ENCODE data around the gene MAST1. TPM values are rescaled to one million over a fixed set of nuclear protein-coding genes. Genes with fewer than 3 reads are reported as not detected.
"Not testable (repeated sequence)": the region's sequence is repeated elsewhere in the genome, so short reads cannot be mapped to it uniquely, and the experiment has no call there.

Gene MAST1
- total RNA-seq, 1 donor from 2014 or later: 0.15 TPM

- H3K4me3 ChIP-seq: peak overlapping the region; percentile 95
- H3K9me3 ChIP-seq: no peaks in the 10 kb centered on the region
- H3K27me3 ChIP-seq (ENCODE audit: low read depth): no peaks in the 10 kb centered on the region
- peaks cover 32% of the 10 kb centered on the region for H3K4me1 ChIP-seq
- ATAC-seq (peak; percentile 54 to 61), DNase-seq (peak; percentile 94)
- no peak for TF ChIP-seq CTCF (IDR thresholded peaks at IDR 0.05)
- H3K36me3 ChIP-seq: peaks cover 5% of the 10 kb centered on the region
- peak overlapping the region; percentile 99 for H3K27ac ChIP-seq
- intact Hi-C loops (cut with DNase I): no loop called here
Measured at GRCh38 chr19:12793290-12794195, 44.8 kb upstream of the MAST1 start.

DNA sequence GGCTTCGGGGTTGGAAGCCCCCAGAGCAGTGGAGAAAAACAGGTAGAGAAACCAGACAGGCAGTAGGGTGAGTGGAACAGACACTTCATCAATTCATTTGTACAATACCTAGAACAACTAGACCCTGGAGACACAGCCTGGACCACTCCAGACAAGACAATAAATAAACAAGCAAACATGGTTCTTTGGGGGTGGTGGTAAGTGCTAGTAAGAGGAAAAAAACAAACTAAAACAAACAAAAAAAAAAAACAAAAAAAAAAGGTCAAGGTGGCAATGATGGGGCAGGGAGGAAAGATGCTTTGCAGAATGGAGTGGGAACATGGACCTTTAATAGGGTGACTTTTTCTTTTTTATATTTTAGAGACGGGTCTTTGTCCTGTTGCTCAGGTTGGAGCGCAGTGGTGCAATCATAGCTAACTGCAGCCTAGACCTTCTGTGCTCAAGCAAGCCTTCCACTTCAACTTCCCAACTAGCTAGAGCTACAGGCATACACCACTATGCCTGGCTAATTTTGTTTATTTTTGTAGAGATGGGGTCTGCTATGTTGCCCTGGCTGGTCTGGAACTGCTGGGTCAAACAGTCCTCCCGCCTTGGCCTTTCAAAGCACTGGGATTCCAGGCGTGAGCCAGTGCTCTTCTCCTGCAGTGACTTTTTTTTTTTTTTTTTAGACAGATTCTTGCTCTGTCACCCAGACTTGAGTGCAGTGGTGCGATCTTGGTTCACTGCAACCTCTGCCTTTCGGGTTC, 43.9 kb upstream of the MAST1 start:
- intact Hi-C loops (cut with DNase I): no loop called here
- no peak for DNase-seq

DNA sequence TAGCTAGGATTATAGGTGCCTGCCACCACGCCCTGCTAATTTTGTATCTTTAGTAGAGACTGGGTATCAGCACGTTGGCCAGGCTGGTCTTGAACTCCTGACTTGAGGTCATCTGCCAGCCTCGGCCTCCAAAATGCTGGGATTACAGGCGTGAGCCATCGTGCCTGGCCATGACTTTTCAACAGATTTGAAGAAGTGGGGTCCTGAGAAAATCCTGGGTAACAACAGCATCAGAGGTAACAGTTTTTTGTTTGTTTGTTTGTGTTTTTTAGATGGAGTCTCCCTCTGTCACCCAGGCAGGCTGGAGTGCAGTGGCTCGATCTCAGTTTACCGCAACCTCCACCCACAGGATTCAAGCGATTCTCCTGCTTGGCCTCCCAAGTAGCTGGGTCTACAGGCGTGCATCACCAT, 43.3 kb upstream of the MAST1 start:
- DNase-seq (no peak), ATAC-seq (no peak)
- no peak overlapping the region for H3K4me3 ChIP-seq
- peak overlapping the region; percentile 99 for H3K27ac ChIP-seq
- peaks cover 25% of the 10 kb centered on the region for H3K4me1 ChIP-seq
- peaks cover 19% of the 10 kb centered on the region for H3K36me3 ChIP-seq
- H3K9me3 ChIP-seq: no peaks in the 10 kb centered on the region
- intact Hi-C loops (cut with DNase I): no loop called here
- H3K27me3 ChIP-seq (ENCODE audit: low read depth): no peaks in the 10 kb centered on the region
- TF ChIP-seq CTCF (IDR thresholded peaks at IDR 0.05): no peak

More for the DNA sequence above, 43.9 kb upstream of the MAST1 start:
- Histone ChIP-seq H3K9me3 (no peaks in the 10 kb centered on the region), H3K27me3 (ENCODE audit: low read depth) (no peaks in the 10 kb centered on the region), H3K4me1 (peaks cover 24% of the 10 kb centered on the region), H3K4me3 (peak overlapping the region; percentile 95), H3K27ac (peak overlapping the region; percentile 99), H3K36me3 (peaks cover 13% of the 10 kb centered on the region)
- no peak for TF ChIP-seq CTCF (IDR thresholded peaks at IDR 0.05)
- no peak for ATAC-seq

- H3K4me3 ChIP-seq: peak overlapping the region; percentile 30
- intact Hi-C loops (cut with DNase I): no loop called here
- peaks cover 37% of the 10 kb centered on the region for H3K4me1 ChIP-seq
- peak overlapping the region; percentile 65 for H3K27ac ChIP-seq
- peak; percentile 10 to 27 for ATAC-seq
- no peaks in the 10 kb centered on the region for H3K9me3 ChIP-seq
- peak; percentile 93 for TF ChIP-seq CTCF (IDR thresholded peaks at IDR 0.05)
- DNase-seq: peak; percentile 81
- peaks cover 24% of the 10 kb centered on the region for H3K36me3 ChIP-seq
- H3K27me3 ChIP-seq (ENCODE audit: low read depth): no peaks in the 10 kb centered on the region
Measured at GRCh38 chr19:12796146-12797071, 41.9 kb upstream of the MAST1 start.

DNA sequence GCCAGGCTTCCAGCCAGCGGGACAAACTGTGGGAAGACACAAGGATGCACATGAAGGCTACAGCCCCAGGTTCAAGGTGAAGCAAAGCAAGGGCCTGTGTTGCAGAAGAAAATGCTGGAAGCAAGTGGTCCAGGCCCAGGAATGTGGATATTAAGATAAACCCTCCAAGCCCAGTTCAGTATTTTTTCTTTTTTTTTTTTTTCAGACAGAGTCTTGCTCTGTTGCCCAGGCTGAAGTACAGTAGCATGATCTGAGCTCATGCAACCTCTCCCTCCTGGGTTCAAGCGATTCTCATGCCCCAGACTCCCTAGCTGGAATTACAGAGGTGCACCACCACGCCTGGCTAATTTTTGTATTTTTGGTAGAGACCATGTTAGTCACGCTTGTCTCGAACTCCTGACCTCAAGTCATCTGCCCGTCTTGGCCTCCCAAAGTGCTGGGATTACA, 41.2 kb upstream of the MAST1 start:
- intact Hi-C loops (cut with DNase I): no loop called here
- no peak for TF ChIP-seq CTCF (IDR thresholded peaks at IDR 0.05)
- no peak overlapping the region for H3K4me3 ChIP-seq
- H3K27me3 ChIP-seq (ENCODE audit: low read depth): no peaks in the 10 kb centered on the region
- H3K9me3 ChIP-seq: no peaks in the 10 kb centered on the region
- DNase-seq (no peak), ATAC-seq (no peak)
- peaks cover 24% of the 10 kb centered on the region for H3K36me3 ChIP-seq
- H3K27ac ChIP-seq: no peak overlapping the region
- H3K4me1 ChIP-seq: peaks cover 40% of the 10 kb centered on the region

DNA sequence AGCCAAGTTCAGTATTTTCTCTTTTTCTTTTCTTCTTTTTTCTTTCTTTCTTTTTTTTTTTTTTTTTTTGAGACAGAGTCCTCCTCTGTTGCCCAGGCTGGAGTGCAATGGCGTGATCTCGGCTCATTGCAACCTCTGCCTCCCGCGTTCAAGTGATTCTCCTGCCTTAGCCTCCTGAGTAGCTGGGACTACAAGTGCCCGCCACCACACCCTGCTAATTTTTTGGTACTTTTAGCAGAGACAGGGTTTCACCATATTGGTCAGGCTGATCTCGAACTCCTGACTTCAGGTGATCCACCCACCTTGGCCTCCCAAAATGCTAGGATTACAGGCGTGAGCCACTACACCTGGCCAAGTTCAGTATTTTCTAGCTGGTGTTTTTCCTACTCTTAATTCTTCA, 40.7 kb upstream of the MAST1 start:
- H3K27me3 ChIP-seq (ENCODE audit: low read depth); DNase-seq; ATAC-seq; H3K9me3 ChIP-seq; H3K27ac ChIP-seq; intact Hi-C loops (cut with DNase I); H3K4me3 ChIP-seq: not testable (repeated sequence)
- H3K36me3 ChIP-seq: peaks cover 24% of the 10 kb centered on the region
- H3K4me1 ChIP-seq: peaks cover 45% of the 10 kb centered on the region
